Activated effector memory CD4-positive, alpha-beta T cell treated with anti-CD3 and anti-CD28 coated beads, Interleukin-2, amount 50 U/mL, for 16 hours (primary cell): ENCODE data around the gene CYP2W1.

Experiments
- DNase-seq: peaks from one replicate; pipeline ENCODE4 v3.0.0-alpha.2; 2020

The CYP2W1 gene

DNA sequence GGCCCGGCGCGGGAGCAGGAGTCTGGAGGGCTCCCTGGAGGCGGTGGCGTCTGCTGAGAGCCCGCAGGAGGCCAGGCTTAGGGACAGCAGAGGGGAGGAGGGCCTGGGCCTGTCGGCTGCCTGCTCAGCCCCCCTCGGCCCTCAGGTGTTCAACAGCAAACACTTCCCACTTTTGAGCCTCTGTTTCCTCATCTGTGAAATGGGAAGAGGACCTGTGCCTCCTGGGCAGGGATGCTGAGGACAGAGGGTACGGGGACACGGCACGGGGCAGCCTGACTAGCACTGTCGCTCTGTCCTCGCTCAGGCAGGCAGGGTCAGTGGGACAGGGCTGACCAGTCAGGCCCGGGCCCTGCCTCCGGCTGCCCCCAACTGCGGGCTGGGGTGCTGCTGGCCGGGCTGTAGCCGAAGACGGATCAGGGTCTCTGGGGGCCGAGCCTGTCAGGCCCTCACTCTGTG is 663 bp downstream of the CYP2W1 start:
- no peak for DNase-seq

DNA sequence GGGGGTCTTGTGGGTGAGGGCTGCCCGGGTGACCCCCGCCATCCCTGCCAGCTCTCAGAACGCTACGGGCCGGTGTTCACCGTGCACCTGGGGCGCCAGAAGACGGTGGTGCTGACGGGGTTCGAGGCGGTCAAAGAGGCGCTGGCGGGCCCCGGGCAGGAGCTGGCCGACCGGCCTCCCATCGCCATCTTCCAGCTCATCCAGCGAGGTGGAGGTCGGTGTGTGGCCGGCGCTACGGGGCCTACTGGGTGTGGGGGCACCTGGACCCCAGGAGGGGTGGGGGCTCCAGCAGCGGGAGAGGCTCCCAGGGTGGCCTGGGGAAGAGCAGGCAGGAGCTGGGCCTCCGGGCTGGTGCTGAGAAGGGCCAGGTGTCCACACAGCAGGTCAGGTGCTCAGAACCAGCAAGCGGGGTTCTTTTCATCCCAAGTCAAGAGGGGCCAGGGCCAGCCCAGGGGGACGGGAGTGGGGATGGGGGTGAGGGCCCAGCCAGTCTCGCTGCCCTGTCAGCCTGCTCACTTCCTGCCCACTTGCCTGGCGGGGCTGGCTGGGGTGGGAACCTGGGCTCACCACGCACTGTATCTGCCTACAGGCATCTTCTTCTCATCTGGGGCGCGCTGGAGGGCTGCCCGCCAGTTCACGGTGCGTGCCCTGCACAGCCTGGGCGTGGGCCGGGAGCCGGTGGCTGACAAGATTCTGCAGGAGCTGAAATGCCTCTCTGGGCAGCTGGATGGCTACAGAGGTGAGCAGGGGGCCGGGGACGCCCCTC is 1.6 kb downstream of the CYP2W1 start:
- DNase-seq: no peak

DNA sequence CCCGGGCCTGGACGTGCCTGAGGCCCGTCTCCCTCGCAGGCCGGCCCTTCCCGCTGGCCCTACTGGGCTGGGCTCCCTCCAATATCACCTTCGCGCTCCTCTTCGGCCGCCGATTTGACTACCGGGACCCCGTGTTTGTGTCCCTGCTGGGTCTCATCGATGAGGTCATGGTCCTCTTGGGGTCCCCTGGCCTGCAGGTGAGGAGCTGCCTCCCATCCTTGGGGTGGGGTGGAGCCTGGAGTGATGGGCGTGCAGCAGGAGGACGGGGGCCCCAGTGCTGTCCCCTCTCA is 2.1 kb downstream of the CYP2W1 start:
- DNase-seq: no peak

DNA sequence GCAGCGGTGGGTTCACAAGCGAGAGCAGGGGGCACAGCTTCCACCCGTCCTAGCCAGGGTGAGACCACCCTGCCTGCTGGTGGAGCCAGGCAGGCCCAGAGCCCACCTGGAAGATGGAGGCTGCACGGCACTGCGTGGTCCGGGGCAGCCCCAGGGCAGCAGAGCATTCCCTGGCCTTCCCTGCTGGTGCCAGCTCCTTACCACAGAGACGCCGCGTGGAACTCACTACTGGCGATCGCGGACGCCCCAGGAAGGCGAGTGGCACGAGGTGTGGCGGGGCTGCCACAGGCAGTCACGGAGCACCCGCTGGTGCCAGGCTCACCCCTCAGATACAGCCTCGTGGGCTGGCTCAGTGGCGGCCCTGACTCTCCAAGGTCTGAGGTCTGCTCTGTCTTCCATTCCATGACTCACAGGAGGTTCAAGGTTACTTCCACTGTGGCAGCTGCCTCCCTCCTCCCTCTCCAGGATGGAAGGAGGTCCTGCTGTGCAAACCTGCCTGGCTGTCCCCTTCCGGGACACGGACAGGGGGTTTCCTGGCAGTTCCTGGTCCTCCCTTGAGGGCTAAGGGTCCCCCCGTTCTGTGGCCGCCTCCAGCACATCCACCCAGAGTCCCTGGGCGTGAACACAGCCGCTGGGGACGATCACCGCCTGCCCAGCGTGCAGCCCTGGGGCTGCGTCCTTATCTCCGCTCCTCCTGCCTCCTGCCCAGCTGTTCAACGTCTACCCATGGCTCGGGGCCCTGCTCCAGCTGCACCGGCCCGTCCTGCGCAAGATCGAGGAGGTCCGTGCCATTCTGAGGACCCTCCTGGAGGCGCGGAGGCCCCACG is 3.1 kb downstream of the CYP2W1 start:
- DNase-seq: no peak

DNA sequence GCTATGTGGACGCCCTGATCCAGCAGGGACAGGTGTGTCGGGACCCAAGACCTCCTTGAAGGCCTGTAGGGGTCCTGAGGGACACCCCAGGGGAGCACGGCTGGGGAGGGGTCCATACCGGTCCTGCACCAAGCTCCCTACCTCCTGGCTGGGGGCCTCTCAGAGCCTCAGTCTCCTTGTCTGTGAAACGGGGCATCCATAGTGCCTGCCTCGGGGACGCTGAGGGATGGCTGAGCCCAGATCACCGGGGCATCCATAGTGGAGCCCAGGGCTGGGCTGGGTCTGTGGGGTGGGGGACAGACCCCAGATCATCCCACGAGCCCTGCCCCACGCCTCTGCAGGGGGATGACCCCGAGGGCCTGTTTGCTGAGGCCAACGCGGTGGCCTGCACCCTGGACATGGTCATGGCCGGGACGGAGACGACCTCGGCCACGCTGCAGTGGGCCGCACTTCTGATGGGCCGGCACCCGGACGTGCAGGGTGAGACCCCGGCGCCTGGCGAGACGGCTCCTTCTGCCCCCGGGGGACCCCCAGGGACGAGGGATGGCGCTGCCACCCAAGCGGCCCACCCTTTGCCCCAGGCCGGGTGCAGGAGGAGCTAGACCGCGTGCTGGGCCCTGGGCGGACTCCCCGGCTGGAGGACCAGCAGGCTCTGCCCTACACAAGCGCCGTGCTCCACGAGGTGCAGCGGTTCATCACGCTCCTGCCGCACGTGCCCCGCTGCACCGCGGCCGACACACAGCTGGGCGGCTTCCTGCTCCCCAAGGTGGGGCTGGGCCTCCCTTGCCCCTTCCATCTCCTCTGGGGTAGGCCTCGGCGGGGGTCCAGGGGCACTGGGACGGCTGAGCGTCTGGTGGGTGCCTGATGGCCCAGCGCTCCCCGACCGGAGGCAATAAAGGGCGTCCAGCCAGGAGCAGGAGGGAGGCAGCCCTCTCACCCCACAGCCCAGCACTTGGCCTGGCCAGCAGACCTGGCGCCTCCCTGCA is 4.1 kb downstream of the CYP2W1 start:
- DNase-seq: no peak

DNA sequence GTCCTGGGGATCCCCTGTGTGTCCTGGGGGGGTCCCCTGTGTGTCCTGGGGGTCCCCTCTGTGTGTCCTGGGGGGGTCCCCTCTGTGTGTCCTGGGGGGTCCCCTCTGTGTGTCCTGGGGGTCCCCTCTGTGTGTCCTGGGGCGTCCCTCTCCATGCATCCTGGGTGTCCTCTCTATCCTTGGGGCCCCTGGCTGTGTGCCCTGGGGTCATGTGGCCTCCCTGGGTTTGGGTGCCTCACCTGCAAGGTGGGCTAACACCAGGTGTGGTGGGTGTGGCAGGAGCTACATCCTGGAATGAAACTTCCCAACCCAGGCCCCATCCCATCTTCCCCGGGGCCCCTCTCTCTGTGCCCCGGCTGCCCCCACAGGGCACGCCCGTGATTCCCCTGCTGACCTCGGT is 4.9 kb downstream of the CYP2W1 start:
- no peak for DNase-seq

DNA sequence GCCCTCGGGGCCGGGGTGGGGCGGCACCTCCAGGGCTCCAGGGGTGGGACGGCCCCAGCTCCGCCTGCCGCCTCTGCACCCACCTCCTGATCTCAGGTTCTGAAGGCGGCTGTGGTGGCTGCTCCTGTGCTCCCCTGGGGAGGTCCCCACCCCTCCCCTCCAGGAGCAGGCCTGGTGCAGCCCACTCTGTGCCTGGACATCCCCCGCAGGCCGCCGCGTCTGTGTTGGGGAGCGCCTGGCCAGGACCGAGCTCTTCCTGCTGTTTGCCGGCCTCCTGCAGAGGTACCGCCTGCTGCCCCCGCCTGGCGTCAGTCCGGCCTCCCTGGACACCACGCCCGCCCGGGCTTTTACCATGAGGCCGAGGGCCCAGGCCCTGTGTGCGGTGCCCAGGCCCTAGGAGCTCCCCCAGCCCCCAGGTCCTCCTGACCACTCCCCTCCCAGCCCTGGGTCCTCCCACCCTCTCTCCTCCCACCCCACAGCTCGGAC is 5.5 kb downstream of the CYP2W1 start:
- no peak for DNase-seq

DNA sequence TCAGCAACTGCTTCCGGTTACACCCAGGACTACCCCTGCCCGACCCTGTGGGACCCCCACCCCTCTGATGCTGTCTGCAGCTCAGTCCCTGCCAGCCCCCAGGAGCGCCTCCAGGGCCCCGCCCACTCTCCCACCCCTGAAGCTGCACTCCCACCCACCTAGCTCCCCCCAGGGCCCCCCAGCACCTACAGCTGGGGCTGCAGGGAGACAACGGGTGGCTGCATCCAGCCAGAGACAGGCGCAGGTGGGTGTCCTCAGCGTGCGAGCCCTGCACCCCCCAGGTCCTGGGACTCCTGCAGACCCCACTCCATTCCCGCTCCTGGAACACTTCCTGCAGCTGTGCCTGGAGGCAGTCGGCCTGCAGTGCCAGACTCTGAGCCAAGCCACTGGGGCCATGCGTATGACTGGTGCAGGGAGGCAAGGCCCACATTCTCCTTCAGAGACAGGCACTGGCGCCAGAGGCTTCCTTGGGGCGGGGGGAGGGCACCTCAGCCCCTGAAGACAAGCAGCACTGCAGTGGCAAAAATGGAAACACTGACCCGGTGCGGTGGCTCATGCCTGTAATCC is 6.1 kb downstream of the CYP2W1 start:
- DNase-seq: no peak

DNA sequence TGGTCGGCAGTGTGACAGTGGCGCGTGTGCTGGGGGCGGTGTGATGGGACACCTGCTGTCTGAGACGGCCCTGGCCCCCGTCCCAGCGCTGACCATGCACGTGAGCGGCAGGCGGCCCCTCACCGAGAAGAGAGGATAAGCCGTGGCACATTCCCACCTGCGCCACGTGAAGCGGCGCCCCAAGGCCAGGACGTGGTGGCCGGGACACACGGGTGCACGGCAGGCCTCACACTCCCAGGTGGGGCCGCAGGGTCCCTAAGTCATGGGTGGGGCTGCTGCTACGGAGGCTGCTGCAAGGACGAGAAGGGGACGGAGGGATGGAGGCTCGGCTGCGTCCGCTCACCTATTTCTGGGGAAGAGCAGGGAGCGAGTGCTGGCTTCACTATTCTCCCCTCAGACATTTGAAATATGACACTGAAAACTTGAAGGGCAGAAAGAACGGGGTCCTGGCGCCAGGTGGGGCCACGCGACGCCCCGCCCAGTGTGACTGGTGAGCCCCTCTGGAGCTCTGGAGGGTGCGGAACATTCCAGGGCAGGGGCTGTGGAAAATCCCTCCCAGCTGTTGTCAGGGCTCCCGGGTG is 7.5 kb downstream of the CYP2W1 start:
- DNase-seq: no peak

DNA sequence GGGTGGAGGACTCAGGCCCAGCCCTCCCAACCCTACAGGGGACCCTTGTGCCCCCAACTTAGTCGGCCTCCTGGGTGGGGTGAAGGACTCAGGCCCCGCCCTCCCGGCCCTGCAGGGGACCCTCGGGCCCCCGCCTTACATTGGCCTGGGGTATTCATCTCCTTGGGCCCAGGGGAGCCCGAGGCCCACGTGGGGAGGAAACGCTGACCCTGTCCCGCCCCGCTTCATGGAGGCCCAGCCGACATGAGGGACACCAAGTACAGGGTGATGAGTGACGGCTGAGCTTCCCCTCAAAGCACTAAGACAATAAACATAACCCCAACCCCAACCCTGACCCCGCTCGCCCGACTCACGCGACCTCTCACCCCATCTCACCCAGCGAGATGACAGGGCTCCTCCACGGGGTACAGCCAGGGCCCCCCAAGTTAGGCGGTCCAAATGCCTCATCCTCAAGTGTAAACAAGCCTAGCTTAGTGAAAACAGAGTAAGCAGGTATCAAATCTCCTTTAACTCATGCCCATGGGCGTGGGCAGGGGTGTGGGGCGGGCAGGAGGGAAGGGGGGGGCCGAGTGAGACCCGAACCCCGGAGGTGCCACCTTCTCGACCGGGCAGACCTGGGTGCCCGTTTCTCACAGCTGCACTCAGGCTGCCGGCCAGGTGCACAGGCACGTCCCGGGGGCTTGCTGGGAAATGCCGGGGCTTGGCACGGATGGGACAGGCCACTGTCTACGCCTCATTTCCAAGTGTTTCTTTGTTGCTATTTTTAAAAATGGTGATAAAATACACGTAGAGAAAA is 8.2 kb downstream of the CYP2W1 start:
- DNase-seq: no peak

DNA sequence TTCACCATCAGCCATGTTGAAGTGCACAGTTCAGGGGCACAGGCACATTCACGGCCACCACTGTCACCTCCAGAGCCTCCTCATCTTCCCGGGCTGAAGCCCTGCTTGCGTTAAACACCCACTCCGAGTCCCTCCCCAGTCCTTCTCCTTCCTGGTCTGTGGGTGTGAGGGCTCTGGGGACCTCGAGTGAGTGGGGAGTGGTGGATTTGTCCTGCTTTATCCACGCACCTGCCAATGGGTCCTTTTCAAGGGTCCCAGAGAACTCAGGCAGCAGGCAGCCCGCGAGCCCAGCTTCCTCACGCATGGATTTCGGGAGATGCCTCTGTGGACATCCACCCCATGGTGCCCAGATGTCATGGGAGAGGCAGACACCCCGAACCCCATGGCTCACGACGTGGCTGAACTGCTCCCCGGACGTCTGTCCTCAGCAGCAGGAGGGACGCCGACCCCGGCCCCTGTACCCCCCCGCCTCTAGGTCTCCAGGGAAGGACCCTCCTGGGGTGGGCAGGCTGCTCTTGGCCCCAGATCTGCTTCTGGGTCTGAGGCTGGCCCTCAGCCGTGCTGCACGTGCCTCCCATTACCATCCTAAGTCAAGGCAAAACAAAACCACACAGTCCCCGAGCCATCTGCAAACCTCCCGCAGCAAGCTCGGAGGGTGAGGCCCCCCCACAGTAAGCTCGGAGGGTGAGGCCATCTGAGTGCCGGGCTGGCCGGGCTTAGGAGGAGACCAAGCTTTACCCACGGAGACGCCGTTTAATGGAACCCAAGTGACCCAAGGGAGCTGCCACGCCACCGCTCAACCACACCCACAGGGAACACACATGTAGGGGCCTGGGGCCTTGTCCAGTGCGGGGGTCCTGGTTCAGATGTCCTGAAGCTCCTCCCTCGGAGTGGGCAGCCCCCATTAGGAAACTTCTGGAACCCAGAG is 9.0 kb downstream of the CYP2W1 start:
- DNase-seq: no peak

DNA sequence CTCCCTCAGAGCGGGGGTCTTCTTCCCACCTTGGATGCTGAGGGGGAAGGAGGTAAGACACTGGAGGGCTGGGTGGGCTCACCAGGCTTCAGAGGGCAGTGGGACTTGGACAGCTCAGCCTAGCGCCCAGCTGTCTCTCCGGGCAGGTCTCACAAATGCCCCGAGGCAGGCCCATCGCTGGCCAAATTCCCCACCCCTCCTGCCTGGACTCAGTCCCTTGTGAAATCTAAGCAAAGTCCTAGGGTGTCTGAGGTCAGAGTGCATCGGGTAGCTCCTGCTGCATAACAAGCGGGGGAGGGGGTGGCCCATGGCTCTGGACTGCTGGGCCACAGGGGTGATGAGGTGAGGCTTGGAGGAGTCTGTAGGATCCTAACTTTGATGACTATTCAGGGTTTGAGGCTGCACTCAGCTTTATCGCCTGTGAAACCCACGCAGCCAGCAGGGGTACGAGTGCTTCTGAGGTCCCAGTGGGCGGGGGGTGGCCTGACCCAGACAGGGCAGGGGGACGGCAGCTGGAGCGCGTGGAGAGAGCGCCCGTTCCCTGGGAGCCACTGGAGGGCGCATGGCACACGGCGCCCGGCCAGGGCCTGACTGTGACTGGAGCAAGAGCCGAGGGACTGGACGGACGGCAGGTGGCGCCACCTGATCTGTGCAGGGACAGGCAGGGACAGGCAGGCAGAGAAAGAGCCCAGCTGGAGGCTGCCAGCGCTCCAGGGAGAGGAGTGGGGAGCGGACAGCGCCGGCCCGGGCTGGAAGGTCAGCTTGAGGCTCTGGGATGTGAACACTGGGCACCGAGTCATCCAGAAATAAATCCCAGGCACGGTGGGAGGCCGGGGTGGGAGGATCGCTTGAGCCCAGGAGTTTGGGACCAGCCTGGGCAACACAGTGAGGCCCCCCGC is 10.0 kb downstream of the CYP2W1 start:
- peak; percentile 97 for DNase-seq

DNA sequence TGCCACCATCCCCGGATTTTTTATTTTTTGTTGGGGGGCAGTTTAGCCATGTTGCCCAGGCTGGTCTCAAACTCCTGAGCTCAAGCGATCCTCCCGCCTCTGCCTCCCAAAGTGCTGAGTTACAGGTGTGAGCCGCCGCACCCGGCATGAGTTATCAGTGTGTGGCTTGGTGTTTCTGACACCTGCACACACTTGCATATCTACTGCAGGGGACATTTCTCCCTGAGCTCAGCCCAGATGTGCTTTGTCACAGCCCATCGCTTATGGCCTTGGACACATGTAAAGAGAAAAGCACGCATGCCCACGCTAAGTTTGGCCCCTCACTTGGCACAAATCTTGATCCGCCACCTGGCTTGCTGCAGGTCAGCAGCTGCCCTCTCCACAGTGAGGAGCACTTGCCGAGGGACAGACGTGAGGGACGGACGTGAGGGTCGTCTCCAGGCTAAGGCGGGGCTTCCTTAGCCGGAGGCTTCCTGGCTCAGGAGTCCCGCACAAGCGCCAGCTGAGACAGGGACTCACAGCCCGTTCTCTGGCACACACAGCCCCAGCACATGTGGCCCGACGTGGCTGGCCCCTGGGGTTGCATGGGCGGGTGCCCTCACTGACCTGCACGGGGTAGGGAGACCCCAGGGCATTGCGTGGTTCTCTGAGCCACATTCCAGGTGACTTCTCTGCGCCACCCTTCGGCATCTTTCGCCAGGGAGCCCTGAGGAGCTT is 11.8 kb downstream of the CYP2W1 start:
- no peak for DNase-seq

DNA sequence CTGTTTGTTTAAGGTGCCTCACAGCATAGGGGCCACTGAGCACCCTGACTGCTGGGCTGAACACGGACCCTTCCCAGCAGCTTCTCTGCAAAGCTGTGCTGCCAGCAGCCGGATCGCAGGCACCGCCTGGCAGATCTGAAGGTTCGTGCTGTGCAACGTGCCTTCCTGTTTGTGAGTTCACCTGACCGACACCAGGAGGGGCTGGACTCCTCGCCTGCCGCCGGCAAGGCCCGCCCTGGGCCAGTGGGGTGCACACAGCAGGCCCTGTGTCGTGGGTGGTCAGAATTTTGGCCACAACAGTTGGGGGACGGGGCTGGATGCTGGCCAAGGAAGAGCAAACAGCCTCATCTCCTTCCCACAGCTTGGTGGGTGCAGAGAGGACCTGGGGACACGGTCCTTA is 12.6 kb downstream of the CYP2W1 start:
- no peak for DNase-seq

DNA sequence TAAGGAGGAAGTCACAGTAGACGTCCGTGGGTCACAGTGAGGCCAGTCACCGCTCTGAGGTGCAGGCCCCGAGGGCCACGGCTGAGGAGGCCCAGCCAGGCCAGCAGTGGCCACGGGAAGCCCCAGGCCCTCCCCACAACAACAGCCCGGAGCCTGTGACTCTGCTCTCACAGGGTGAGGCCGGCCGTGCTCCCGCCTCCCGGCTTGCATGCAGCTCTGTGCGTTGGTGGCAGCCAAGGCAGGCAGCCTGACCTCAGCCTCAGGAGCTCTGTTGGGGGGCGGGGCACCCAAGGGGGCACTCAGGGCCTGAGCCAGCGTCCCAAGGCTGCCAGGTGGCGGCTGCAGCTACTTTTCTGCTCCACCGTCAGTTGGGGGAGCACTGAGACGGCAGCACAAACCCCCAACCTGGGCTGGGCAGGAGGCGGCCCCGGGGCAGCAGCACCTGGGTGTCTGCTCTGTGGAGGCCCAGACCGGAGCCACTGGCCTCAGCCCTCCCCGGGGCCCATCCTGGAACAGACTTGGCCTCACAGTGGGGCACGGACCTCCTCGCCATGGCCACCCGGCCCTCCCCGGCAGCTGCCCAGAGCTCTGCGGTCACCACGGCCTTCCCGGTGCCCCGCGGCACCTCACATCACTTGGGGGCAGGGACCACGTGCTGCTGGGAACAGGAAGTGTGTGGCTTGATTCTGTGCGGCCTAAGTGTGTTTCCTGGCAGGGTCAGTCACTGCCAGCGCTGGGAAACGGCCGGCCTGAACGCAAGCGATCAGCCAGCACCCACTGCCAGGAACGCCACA is 13.3 kb downstream of the CYP2W1 start:
- no peak for DNase-seq

DNA sequence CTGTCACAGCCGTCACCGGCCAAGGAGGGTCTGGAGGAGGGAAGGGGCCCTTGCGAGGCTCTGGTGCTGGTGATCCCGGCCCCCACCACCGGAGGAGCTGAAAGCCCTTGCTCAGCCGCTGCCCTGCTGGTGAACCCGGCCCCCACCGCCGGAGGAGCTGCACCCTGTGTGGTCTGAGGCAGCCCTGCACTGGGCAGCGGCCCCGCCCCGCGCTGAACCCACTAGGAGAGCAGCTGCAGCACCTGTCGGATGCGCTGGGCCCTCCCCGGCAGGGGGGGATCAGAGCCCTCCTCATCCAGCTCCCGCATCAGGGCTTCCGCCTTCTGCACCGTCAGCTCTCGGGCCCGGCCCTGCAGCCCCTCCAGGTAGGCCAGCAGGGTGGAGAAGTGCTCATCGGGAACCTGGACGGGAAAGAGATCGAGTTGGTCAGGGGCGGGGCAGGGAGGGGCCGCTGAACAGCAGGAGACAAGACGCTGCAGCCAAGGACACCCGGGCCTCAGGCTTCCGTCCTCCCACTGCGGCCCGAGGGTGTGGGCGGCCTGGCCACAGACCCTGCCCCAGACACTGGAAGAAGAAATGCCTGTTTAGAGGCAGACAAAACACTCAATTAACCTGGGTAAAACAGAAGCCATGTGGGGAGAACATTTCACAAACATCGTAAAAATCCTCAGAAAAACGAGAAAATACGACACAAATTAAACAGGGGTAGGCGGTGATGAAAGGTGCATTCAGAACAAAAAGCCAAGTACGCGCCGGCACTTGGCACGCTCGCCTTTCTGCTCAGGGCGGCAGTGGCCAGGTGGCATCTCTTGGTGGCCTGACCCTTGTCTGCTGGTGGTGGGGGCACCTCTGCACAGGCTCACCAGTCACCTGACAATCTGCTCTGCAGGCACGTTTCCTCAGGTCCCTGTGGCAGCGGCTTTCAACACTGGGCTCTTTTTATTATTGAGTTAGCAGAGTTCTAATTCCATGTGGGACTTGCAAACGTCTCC is 14.7 kb downstream of the CYP2W1 start:
- DNase-seq: no peak
